NCI-H345 (cell line): ENCODE results near the gene IFNGR1.
A peak's percentile ranks its signal among the peaks of the same experiment; 100 is the strongest.
"Not testable (repeated sequence)": the region's sequence is repeated elsewhere in the genome, so short reads cannot be mapped to it uniquely, and the experiment has no call there.

Experiments used
- DNase-seq: peaks from one replicate; lab custom pipeline; 2025; lab: John Stamatoyannopoulos, UW

The IFNGR1 gene

DNA sequence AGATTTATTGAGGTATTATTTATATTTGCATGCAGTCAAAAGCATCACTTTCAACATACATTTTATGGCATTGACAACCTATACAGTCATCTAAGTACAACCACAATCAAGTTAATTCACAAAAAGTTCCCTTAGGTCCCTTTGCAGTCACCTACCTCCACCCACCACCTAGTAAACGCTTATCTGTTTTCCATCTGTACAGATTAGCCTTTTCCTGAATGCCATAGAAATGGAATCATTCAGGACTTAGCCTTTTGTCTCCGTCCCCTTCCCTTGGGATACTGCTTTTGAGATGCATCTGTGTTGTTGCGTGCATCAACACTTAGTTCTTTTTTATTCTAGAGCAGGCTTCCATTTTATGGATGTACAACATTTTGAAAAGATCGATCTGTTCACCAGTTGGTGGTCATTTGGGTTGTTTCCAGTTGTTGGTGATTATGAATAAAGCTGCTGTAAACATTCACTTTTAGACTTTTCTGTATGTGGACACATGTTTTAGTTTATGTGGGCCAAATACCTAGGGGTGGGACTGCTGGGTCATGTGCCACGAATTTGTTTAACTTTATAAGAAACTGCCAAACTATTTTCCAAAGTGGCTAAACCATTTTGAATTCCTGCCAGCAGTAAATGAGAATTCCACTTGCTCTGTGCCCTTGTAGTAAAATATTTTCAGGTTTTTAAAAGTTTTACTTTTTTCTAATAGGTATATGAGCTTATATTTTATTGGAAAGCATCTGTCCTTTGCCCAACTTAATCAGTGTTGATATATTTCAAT lies 17.6 kb upstream of the IFNGR1 start:
- no peak for DNase-seq

DNA sequence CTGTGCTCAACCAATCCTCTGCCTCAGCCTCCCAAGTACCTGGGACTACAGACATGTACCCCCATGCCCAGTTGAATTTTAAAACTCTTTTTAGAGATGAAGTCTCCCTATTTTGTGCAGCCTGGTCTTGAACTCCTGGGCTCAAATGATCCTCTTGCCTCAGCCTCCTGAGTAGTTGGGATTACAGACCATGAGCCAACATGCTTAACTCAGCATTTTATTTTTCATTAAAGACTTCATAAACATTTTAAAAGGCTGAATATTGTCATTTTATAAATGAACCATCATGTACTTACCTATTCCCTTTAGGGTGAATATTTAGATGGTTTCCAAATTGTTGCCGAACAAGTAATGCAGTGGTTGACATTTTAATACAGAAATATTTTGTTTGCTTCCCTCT lies 16.5 kb upstream of the IFNGR1 start:
- no peak for DNase-seq

DNA sequence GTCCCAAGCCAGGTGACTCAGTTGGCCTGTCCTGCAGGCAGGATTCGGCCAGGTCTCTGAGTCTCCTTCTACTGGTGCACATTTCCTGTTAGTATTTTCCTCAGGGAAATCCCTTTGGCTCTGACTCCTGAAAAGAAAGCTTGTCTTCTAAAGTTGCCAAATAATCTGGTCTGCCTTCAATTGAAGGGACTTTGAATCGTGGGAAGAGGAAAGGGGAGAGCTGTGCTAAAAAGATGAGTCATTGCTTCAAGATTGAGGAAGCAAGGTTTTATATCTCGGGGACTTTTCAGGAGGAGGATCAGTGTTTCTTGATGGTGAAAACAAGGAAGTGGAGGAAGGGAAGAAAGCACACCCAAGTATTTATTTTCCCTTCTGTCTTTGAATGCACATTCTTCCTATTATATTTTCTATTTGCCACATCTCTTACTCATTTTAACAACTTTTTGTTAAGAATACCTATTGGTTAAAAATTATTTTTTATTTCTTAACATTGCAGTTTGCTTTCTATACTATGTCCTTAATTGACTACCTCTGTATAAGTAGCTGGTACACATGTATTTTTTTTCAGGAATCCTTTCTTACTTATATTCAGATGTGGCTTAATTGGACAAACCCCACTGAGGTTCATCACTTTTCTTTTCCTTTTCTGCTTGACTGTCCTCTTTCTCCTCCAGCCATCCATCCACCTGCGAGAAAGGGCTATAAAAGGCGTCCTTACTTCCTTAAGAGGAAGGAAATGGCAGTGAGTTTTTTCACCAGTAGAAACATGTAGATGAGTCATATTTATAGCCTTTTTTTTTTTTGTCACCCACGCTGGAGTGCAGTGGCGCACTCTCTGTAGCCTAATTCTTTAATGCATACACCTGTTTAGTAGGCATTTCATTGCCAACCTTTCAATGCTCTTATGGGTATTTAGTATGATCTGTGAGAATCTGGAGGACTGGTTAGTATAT lies 15.0 kb upstream of the IFNGR1 start:
- no peak for DNase-seq

DNA sequence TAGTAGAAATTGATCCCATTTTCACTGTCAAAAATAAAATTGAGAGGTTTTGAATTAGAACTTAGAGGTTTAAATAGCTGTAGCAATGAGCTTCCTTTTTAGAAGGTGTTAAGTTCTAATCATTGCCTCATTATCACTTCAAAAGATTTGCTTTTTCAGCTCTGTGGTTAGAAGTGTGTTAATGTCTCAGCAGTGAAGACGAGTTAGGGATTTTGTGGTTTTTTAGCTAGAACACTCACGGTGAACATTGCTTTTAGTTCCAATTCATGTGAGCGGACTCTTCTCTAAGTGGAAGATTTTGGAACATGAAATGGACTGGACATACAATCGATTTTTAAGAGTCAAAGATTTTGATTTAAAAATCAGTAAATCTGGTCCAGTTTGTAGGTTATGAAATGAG lies 12.7 kb upstream of the IFNGR1 start:
- DNase-seq: no peak

DNA sequence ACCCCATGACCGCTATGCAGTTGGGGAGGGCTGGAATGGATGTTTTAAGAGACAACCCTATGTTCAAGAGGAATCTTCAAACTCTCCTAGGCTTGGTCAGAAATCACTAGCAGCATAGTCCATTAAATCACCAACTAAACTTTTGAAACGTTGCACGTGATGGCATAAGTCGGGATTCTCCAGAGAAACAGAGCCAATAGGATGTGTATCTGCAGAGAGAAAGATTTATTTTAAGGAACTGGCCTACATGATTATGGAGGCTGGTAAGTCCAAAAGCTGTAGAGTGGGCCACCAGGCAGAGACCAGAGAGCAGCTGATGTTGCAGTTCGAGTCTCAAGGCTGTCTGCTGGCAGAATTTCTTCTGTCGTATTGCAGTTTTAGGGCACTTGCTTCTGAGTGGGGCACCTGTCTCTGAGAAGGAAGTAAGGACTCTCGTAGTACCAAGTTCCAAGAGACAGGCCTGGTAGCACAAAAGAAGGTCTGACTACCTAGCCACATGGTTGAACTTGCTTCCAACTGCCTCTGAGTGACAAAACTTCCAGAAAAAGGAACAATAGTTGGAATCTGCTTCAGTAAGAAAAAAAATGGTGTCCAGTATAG lies 11.9 kb upstream of the IFNGR1 start:
- DNase-seq: no peak

DNA sequence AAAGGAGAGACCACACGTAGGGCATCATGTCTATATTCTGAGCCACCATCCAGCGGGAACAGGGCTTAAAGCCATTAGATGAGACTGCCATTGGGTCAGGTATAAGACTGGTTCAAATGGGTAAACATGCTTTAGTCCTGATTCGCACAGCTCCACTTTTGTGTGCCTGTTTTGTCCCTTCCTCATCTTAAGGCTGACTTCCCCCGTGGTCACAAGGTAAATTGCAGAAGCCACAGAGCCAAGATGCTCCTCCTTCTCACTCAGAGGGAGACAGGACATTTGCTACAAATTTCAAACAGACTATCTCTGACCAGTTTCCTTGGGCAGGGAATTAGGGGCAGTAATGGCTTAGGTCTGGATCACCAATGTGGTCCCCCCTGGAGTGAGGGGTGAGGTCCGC lies 11.4 kb upstream of the IFNGR1 start:
- DNase-seq: no peak

DNA sequence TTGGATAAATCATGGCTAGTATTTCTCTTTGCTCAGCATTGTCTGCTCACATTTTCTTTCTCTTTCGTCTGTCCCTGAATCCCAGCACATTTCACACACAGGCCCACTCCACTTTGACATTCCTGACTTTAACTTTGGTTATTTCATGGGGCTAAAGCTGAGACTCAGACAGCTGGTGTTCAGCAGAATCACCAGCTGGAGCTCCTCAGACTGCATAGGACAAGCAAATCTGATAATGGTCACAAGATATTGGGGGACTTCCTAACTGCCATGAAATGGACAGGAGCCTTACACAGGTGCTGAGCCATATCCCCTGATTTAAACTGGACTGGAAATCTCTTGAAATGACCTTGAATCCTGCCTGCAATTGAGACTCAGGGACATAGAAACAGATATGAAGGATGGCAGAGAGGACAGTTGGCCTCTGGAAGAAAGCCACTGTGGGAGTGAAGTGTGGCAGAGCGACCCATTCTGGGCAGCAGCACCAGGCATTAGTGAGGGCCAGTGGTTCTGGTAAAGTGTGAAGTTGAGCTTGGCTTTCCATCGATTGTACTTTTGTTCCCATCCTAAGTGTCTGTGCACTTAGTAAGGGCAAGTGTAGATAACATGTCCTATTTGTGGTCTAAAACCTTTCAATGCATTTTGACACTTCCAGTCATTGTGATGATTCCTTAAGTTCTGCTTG lies 10.0 kb upstream of the IFNGR1 start:
- no peak for DNase-seq

DNA sequence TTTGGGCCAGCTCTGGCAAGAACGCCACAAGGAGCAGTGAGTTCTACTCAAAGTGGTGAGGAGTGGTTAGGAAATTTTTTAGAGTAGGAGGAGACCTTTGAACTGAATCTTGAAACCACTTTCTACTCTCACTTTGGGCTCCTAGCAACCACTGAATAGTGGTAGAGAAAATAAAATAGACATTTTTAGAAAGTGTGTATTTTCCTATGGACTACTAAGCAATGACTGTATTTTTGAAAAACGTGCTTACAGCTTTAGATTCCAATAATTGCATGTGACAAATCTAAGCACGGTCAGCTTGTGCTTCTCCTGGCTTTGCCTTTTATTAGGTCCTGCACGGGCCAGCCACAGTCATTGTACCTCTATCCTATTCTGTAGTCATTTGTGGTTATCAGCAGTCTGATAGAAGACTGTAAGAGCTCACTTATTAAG lies 8.7 kb upstream of the IFNGR1 start:
- no peak for DNase-seq

DNA sequence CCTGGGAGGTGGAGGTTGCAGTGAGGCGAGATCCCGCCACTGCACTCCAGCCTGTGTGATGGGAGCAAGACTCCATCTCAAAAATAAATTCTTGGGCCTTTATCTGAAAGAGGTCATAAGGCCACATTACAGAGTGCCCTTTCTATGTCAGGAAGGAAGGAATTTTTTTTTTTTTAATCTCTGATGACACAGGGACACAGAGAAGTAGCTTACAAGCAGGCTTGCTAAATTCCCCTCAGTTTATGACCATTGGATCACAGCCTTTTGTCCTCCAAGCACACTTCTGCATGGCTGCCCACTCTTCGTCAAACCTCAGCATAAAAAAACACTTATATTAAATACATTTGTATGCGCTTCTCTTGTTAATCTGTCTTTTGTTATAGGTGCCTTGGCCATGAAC lies 7.5 kb upstream of the IFNGR1 start:
- DNase-seq: no peak

DNA sequence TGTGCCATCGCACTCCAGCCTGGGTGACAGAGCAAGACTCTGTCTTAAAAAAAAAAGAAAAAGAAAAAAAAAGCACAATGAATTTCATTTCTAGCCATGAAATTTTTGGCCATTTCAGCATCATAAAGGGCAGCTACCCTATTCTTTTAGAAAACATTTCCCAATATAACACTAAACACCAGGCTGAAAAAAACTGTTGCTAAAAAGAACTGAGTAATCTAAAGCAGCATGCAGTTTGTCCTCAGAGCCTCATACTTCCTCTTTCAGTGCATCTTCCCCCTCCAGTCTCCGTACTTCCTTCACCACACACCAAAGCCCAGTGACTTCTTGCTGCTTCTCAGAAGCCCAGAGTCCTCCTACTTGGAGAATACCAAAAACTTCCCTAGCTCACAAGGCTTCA lies 5.6 kb upstream of the IFNGR1 start:
- DNase-seq: no peak

DNA sequence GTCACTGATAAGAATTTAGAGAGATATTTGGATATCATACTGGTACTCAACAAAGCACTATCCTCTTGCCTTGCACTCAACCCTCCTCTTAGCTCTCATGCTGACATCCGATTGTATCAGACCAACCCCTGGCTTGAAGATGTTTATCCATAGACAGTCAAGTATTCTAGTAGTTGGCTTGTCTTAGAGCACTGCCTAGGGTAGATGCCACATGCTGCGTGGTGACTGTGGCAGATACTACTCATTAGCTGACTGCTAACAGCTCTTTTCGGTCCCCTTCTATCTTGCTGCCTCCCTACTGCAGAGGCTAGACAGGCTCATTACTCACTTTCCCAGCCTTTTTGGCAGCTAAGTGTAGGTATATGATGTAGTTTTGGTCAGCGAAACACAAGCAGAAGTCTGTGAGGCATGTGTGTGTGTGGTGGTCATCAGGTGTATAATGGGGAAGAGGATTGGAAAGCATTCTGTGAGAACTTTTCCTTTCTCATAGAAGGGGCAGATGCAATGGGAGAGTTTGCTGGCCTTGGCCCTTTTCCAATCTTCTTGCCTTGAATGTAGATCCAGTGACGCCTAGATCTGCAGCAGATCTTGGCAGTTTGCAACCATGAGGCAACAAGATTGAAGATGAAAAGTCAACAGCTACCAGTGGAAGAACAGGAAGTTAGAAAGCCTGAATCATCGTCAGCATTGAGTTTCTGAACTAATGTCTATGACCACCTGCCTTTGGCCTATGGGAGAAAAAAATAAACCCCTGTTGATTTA lies 4.4 kb upstream of the IFNGR1 start:
- DNase-seq: no peak

DNA sequence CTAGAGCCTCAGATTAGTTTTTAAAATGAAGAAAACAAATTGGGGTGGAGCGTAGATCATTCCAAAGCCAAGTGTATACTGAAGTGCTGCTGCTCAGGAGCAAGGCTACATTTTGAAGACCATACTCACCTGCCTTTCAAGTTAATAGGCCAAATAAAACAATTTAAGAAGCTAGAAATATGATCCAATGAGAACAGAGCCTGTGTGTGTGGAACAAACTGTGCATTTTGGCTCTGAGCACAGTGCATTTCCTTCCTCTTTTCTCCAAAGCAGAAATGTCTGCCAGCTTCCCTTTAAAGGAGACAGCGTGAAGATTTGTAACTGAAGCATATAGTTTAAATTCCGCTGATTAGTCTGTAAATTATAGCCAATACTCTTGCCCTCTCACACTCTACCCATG lies 3.2 kb upstream of the IFNGR1 start:
- no peak for DNase-seq

DNA sequence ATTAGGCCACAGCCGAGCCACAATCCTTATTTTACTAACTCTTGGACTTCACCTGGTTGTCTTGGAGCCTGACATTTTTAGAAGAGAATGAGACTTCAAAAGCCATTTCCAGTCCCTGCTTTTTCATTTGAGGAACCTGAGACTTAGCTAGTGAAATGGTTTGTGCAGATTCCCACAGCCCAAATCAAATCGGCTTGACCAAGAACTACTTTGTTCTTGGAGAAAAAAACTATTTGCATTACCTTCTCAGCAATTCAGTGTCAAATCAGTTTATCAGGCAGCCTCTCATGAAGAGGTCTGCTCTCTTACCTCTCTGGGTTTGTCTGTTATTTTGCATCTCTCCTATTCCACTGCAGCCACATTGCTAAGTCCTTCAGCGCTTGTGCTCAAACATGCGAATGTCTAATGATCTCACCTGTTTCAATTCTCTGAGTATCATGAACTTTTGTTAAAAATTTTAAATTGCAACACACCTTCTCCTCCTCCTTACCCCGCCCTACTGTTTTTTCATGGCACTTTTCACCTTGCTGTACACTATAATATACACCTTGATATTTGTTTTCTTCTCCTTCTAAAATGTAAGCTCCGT lies 573 bp upstream of the IFNGR1 start:
- no peak for DNase-seq

DNA sequence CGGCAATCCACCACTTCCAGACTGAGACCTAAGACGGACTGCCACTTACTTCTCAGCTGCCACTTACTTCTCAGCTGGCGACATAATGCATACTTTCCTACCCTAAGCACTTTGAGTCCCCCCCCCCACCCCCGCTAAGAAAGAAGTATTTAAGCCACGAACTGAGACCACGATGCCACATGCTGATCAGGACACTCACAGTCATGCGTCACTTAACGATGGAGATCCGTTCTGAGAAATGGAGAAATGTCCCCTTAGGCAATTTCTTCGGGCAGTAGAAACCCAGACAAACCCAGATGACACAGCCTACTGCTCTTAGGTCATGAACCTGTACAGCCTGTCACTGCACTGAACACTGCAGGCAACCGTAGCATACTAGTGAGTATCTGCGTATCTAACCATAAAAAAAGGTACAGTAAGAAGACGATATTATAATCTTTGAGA lies 690 bp downstream of the IFNGR1 start:
- DNase-seq: peak; percentile 23

DNA sequence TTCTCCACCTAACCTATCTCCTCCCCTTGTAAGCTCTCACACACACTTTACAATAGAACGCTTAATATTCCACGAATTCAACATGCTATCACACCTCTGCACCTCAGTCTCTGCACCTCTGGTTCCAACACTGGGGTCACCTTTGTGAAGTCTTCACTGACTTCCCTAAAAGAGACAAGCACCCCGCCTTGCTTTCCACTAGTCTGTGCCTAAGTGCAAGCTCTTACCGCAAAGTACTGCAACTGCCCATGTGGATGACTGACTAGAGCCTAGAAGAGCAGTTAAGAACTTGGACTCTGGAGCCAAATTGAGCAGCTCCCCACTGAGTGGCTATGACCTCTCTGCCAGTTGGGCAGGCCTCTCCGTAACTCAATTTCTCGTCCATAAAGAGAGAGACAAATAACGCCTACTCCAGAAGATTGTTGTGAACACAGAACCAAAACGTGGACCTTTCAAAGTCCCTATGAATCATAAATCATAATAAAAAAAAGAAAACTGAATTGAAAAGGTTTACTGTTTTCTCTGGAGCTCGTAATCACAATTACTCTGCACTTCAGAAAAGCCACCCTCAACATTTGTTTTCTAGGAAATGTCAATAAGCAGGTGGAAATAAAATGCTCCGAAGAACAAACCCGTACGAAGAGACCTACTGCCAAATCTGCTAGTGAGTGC lies 1.2 kb downstream of the IFNGR1 start:
- DNase-seq: no peak

DNA sequence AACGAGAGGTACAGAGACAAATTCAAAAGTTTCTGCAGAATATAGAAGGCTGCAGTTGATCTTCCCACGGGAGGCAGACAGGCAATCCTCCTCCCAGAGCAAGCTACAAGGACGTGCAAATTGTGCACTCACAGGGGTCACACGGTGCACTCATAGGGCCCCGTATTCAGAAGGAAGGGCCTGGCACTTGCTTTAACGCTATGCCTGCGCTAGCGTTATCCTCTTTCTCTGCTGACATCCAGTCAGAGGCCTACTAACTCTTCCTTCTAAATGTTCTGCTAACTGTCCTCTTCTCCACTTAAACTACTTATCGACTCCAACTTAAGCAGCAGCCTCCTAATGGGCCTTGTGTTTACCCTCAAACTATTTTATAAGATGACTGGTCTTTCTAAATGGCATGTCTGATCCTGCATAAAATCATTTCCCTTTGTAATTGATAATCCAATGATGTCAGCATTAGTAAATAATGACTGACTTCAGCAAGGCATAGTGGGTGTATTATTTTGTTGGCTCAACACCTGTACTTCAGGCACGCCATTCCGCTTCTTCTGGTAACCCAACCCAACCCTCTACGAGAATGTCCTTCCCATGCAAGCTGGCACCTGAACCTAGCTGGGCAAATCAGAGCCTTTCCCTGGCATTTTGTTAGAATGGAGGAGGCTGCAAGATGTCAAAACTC lies 2.2 kb downstream of the IFNGR1 start:
- no peak for DNase-seq

DNA sequence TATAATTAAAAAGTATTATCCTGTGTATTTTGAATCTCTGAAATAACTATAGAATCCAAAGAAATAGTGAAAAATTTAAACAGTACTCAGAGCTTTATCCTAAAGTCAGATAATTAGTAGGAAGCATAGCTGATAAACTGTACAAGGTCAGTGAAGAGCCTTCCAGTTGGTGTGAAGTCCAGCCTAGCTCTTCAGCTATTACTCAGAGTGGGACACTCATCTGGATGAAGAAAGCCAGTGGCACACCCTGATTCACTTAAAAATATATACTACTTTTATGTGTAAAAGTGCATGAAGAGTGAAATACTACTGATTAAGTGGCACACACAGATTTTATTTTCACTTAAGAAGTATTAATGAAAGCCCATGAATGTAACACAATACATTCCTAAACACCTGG lies 3.1 kb downstream of the IFNGR1 start:
- DNase-seq: no peak

DNA sequence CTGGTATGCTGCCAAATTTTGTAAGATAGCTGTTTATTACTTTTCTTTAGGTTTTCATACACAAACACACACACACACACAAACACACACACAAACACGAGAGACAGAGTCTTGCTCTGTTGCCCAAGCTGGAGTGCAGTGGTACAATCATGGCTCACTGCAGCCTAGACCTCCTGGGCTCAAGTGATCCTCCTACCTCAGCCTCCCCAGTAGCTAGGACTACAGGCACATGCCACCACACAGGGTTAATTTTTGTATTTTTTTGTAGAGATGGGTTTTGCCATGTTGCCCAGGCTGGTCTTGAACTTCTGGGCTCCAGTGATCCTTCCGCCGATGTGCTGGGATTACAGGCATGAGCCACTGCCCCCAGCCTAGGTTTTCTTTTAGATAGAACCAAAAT lies 3.6 kb downstream of the IFNGR1 start:
- not testable (repeated sequence) for DNase-seq

DNA sequence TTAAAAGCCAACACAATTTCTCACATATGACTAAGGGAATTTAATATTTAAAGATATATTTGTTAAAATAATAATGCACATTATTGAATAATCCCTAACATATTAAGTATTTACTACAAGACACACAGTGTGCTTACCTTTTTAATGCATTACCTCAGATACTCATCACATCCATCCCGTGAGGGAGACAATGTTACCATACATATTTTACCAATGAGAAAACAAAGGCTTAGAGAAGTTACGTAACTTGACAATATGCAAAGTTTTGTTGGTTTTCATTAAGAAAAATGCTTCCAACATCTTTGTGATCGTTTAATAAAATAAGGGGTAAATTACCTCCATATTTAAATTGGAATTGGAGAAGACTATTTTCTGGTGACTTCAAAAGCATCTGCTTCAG lies 4.3 kb downstream of the IFNGR1 start:
- DNase-seq: no peak

DNA sequence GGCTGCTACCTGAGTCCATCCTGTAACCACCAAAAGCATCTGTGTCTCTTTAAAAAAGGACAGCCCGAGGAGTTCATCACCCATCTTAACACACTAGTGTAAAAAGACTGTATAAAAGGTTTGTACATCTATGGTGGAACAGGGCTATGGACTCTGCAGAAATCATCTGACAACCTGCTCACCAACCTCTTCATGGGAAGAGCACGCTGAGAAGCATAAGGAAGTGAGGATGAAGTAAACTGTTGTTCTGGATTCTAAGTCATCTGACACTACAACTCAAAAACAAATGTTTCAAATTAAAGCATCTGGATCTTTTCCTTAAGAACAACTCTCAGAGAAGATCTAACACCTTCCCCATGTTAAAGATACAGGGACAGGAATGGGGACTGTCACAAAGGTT lies 5.4 kb downstream of the IFNGR1 start:
- DNase-seq: no peak
